ENCODE data around the gene MS4A7.
"Not testable (repeated sequence)": the region's sequence is repeated elsewhere in the genome, so short reads cannot be mapped to it uniquely, and the experiment has no call there.

MS4A7 gene

GRCh38 chr11:60378354-60378753 is at the start of gene MS4A7:
MS4A7 (plus strand) TSS chr11:60378532; CDS start chr11:60383142, 4,610 bp downstream.
- no peak for DNase-seq

- no peak for DNase-seq
Measured at GRCh38 chr11:60332846-60333245, 45.5 kb upstream of the MS4A7 start.

GRCh38 chr11:60334005-60334620 is 44.2 kb upstream of the MS4A7 start:
- peak; percentile 56 for DNase-seq

- DNase-seq = no peak
Measured at GRCh38 chr11:60336767-60337391, 41.5 kb upstream of the MS4A7 start.

GRCh38 chr11:60338053-60338452 is 40.3 kb upstream of the MS4A7 start:
- no peak for DNase-seq

GRCh38 chr11:60339356-60339755 is 39.0 kb upstream of the MS4A7 start:
- no peak for DNase-seq

GRCh38 chr11:60343094-60343704 is 35.1 kb upstream of the MS4A7 start:
- DNase-seq = no peak

- no peak for DNase-seq
Measured at GRCh38 chr11:60344146-60344545, 34.2 kb upstream of the MS4A7 start.

- no peak for DNase-seq
Measured at GRCh38 chr11:60345489-60345888, 32.8 kb upstream of the MS4A7 start.

GRCh38 chr11:60347084-60347797 is 31.1 kb upstream of the MS4A7 start:
- no peak for DNase-seq

GRCh38 chr11:60348116-60348515 is 30.2 kb upstream of the MS4A7 start:
- no peak for DNase-seq

- no peak for DNase-seq
Measured at GRCh38 chr11:60349990-60350389, 28.3 kb upstream of the MS4A7 start.

GRCh38 chr11:60357771-60358170 is 20.6 kb upstream of the MS4A7 start:
- DNase-seq = no peak

- DNase-seq = no peak
Measured at GRCh38 chr11:60360621-60361020, 17.7 kb upstream of the MS4A7 start.

- DNase-seq = no peak
Measured at GRCh38 chr11:60362241-60362640, 16.1 kb upstream of the MS4A7 start.

- DNase-seq = peak; percentile 66
Measured at GRCh38 chr11:60363542-60364470, 14.5 kb upstream of the MS4A7 start.

- not testable (repeated sequence) for DNase-seq
Measured at GRCh38 chr11:60366262-60366904, 11.9 kb upstream of the MS4A7 start.

- DNase-seq = no peak
Measured at GRCh38 chr11:60367009-60367408, 11.3 kb upstream of the MS4A7 start.

GRCh38 chr11:60367896-60368295 is 10.4 kb upstream of the MS4A7 start:
- DNase-seq = no peak

GRCh38 chr11:60370252-60370810 is 8.0 kb upstream of the MS4A7 start:
- no peak for DNase-seq

GRCh38 chr11:60370811-60371298 is 7.5 kb upstream of the MS4A7 start:
- no peak for DNase-seq

- DNase-seq = no peak
Measured at GRCh38 chr11:60371386-60371785, 6.9 kb upstream of the MS4A7 start.
